Omental fat pad (tissue), 4 donors: ENCODE measurements around the gene MSGN1. TPM values are rescaled to one million over a fixed set of nuclear protein-coding genes. Genes with fewer than 3 reads are reported as not detected.

ENCODE experiments used
- ATAC-seq: fragments of 150-250 bp; one replicate; pipeline ENCODE4 v1.9.1; 2016; ENCODE audit warnings: mild to moderate bottlenecking, moderate library complexity; ENCODE audit not compliant: low FRiP score
- DNase-seq: peaks from one replicate; pipeline ENCODE4 v3.0.0-alpha.2; 2019; ENCODE audit warnings: low spot score
- CTCF ChIP-seq, 3 donors: fragments of 450-650 bp; IDR thresholded peaks; one replicate each; pipeline ENCODE4 v1.5.1; 2016 to 2017; ENCODE audit warnings: antibody characterized with exemption in 3 of 3, mild to moderate bottlenecking in 3 of 3, moderate library complexity in 2 of 3
- total RNA-seq, 4 donors: library from RNA; depleted of rRNA; stranded (reverse); fragments of >200 nt; gene quantifications; one replicate each; pipeline ENCODE4 v1.1.0, GENCODE V29; 2016

Gene MSGN1
- total RNA-seq, 4 donors from 2014 or later, result not detected

GRCh38 chr2:17847236-17847635, 31.0 kb downstream of the MSGN1 start:
- no peak for TF ChIP-seq CTCF (IDR thresholded peaks at IDR 0.05)
- ATAC-seq, result no peak
- DNase-seq, result no peak

GRCh38 chr2:17849275-17849674, 33.0 kb downstream of the MSGN1 start:
- no peak for TF ChIP-seq CTCF (IDR thresholded peaks at IDR 0.05)
- ATAC-seq, result no peak
- no peak for DNase-seq

GRCh38 chr2:17850151-17850550, 33.9 kb downstream of the MSGN1 start:
- no peak for TF ChIP-seq CTCF (IDR thresholded peaks at IDR 0.05)
- no peak for DNase-seq
- no peak for ATAC-seq

GRCh38 chr2:17851731-17852585, 35.7 kb downstream of the MSGN1 start:
- ATAC-seq (no peak), DNase-seq (no peak)
- peak in 1 of 3 donors; percentile 49 for TF ChIP-seq CTCF (IDR thresholded peaks at IDR 0.05)

- no peak for DNase-seq
- no peak for ATAC-seq
- no peak for TF ChIP-seq CTCF (IDR thresholded peaks at IDR 0.05)
Observed at GRCh38 chr2:17853799-17854198, 37.5 kb downstream of the MSGN1 start.

- DNase-seq (no peak), ATAC-seq (no peak)
- TF ChIP-seq CTCF (IDR thresholded peaks at IDR 0.05), result no peak
Observed at GRCh38 chr2:17857021-17857420, 40.8 kb downstream of the MSGN1 start.

GRCh38 chr2:17858064-17858463, 41.8 kb downstream of the MSGN1 start:
- ATAC-seq, result no peak
- TF ChIP-seq CTCF (IDR thresholded peaks at IDR 0.05), result no peak
- no peak for DNase-seq
